ENCODE measurements around the gene GRIN2C.

- no peak for TF ChIP-seq GATA2 (IDR thresholded peaks at IDR 0.05; ENCODE audit: low read depth, low read length)
- TF ChIP-seq GATA3 (IDR thresholded peaks at IDR 0.05; ENCODE audit: low read depth, low read length), result no peak
Observed at GRCh38 chr17:74822335-74822938, 37.2 kb downstream of the GRIN2C start.
